K562 (cell line): ENCODE results near the gene CFAP97D1. TPM values are rescaled to one million over a fixed set of nuclear protein-coding genes. Genes with fewer than 3 reads are reported as not detected.

ENCODE experiments used
- ATAC-seq: fragments of 200-7000 bp; cut with Tn5 transposase; 3 replicates; pipeline ENCODE4 v1.9.1; 2020; ENCODE audit warnings: moderate library complexity
- BruUV-seq: library from RNA; stranded (reverse); fragments of 400-500 nt; replicated peaks from 2 replicates; lab custom pipeline; 2021; lab: Mats Ljungman, UMichigan
- CTCF ChIA-PET: fragments of 300-600 bp; formaldehyde crosslinking; extraction: SDS; loops from one replicate; lab custom pipeline; 2021; ENCODE audit warnings: low intra/inter-chr PET ratio; lab: Yijun Ruan, JAX
- POLR2A ChIA-PET: fragments of 300-600, 350-650 bp; sonication (Branson Sonifier 250); formaldehyde crosslinking; extraction: SDS; loops from one replicate; lab custom pipeline; 2021; ENCODE audit warnings: antibody characterized with exemption, inconsistent platforms; lab: Yijun Ruan, JAX
- DNase-seq, 4 experiments: peaks; one replicate each; pipeline versions ENCODE4 v3.0.0 to v3.0.0-alpha.2; 2011 to 2018; ENCODE audit warnings: low spot score in 3 of 4, mixed read lengths in 3 of 4; ENCODE audit errors: extremely low read depth in 1 of 4
- FAIRE-seq: peaks from 2 replicates; lab custom pipeline; 2011; peaks lifted over from hg19 to GRCh38; lab: Jason Lieb, UNC
- H2AFZ ChIP-seq: 2 replicates; pipeline ENCODE4 v1.6.0; 2011; ENCODE audit warnings: low read depth, low read length, control low read depth, inconsistent platforms
- H3K27ac ChIP-seq: fragments of 200-600 bp; 3 replicates; pipeline ENCODE4 v1.8.0; 2011; ENCODE audit warnings: low read depth, mild to moderate bottlenecking, control low read depth, inconsistent platforms, low read length, moderate library complexity, mixed read lengths; ENCODE audit errors: extremely low read depth
- H3K27me3 ChIP-seq, 2 experiments: fragments of 300-600 bp in 1 of 2; 2 replicates in 1 of 2; 3 replicates in 1 of 2; pipeline versions ENCODE4 v1.6.0 to v1.8.0; 2011; ENCODE audit warnings: inconsistent platforms in 2 of 2, low read length in 2 of 2, mild to moderate bottlenecking in 1 of 2, mixed read lengths in 1 of 2, moderate library complexity in 1 of 2; ENCODE audit not compliant: control insufficient read depth in 2 of 2, insufficient read depth in 2 of 2
- H3K36me3 ChIP-seq: fragments of 300-600 bp; 3 replicates; pipeline ENCODE4 v1.8.0; 2011; ENCODE audit warnings: mild to moderate bottlenecking, low read length, inconsistent platforms; ENCODE audit not compliant: control insufficient read depth, insufficient read depth
- H3K4me1 ChIP-seq, 2 experiments: fragments of 200-600 bp in 1 of 2; replicated peaks in 1 of 2; 2 replicates in 1 of 2; 3 replicates in 1 of 2; pipeline versions ENCODE4 v1.5.1 to v1.8.0; 2011; ENCODE audit warnings: inconsistent platforms in 2 of 2, low read length in 2 of 2, mild to moderate bottlenecking in 1 of 2, mixed read lengths in 1 of 2, moderate library complexity in 1 of 2; ENCODE audit not compliant: control insufficient read depth in 2 of 2, insufficient read depth in 2 of 2
- H3K4me2 ChIP-seq: 2 replicates; pipeline ENCODE4 v1.6.1; 2011; ENCODE audit warnings: low read length, control low read depth, inconsistent platforms, mixed read lengths; ENCODE audit not compliant: insufficient read depth
- H3K4me3 ChIP-seq: fragments of 200-600 bp; sonication (generic), shearing (Covaris generic); 2 replicates; pipeline ENCODE4 v1.5.1; 2016; ENCODE audit warnings: control low read depth, inconsistent platforms
- H3K79me2 ChIP-seq: fragments of 200-600 bp; 3 replicates; pipeline ENCODE4 v1.8.0; 2011; ENCODE audit warnings: low read length, inconsistent platforms; ENCODE audit not compliant: control insufficient read depth, insufficient read depth
- H3K9ac ChIP-seq, 2 experiments: 2 replicates each; pipeline versions ENCODE4 v1.6.0 to v1.6.1; 2011; ENCODE audit warnings: low read depth in 2 of 2, low read length in 2 of 2, control low read depth in 1 of 2, inconsistent platforms in 1 of 2, mild to moderate bottlenecking in 1 of 2, mixed read lengths in 1 of 2; ENCODE audit not compliant: insufficient read depth in 1 of 2
- H3K9me1 ChIP-seq: one replicate; pipeline ENCODE4 v1.6.0; 2011; ENCODE audit warnings: inconsistent platforms, mild to moderate bottlenecking, low read length, moderate library complexity; ENCODE audit not compliant: control insufficient read depth, insufficient read depth
- H3K9me3 ChIP-seq: replicated peaks from 2 replicates; pipeline ENCODE4 v1.5.1; 2011; ENCODE audit warnings: low read depth, low read length, inconsistent platforms; ENCODE audit not compliant: control insufficient read depth, insufficient read depth
- H4K20me1 ChIP-seq: replicated peaks from 2 replicates; pipeline ENCODE4 v1.6.1; 2011; ENCODE audit warnings: low read length, inconsistent platforms, mixed read lengths; ENCODE audit not compliant: control insufficient read depth, insufficient read depth
- CEBPG ChIP-seq, 3 experiments: fragments of 200-800 bp in 1 of 3; sonication (Bioruptor generic) in 1 of 3; sonication (generic) in 1 of 3; formaldehyde crosslinking in 1 of 3; IDR thresholded peaks in 2 of 3; conservative IDR thresholded peaks in 1 of 3; 2 replicates each; pipeline versions ENCODE4 v1.6.1 to v1.8.0; 2016 to 2022; ENCODE audit warnings: missing compliant biosample characterization in 2 of 3, missing genetic modification characterization in 2 of 3, mild to moderate bottlenecking in 1 of 3, missing genetic modification reagents in 1 of 3
- CREM ChIP-seq: IDR thresholded peaks from 2 replicates; pipeline ENCODE4 v1.6.1; 2014; ENCODE audit warnings: antibody characterized with exemption, low read depth
- ETV1 ChIP-seq: fragments of 450-650 bp; conservative IDR thresholded peaks from 2 replicates; pipeline ENCODE4 v1.6.1; 2016; ENCODE audit warnings: missing genetic modification characterization, control low read depth, low read depth, missing compliant biosample characterization
- FOSL1 ChIP-seq: fragments of 200-800 bp; sonication (Bioruptor generic); conservative IDR thresholded peaks from 2 replicates; pipeline ENCODE4 v1.6.1; 2016; ENCODE audit warnings: missing genetic modification characterization, missing compliant biosample characterization
- JUN ChIP-seq, 2 experiments: sonication (generic) in 1 of 2; formaldehyde crosslinking in 1 of 2; IDR thresholded peaks; 2 replicates each; pipeline versions ENCODE4 v1.6.1 to v1.8.0; 2012 to 2022; ENCODE audit warnings: borderline replicate concordance in 2 of 2, mild to moderate bottlenecking in 2 of 2, improper control_type of control experiment in 1 of 2, low read depth in 1 of 2, low read length in 1 of 2, missing genetic modification reagents in 1 of 2
- SOX6 ChIP-seq: fragments of 450-650 bp; IDR thresholded peaks from 2 replicates; pipeline ENCODE4 v1.6.1; 2014; ENCODE audit warnings: mild to moderate bottlenecking
- ZEB2 ChIP-seq: fragments of 450-650 bp; IDR thresholded peaks from 2 replicates; pipeline ENCODE4 v1.6.1; 2016
- ZNF175 ChIP-seq: fragments of 200-800 bp; sonication (Bioruptor generic); IDR thresholded peaks from 2 replicates; pipeline ENCODE4 v1.6.1; 2016; ENCODE audit warnings: low read depth, mild to moderate bottlenecking, missing genetic modification characterization, missing compliant biosample characterization
- ZNF589 ChIP-seq: fragments of 200-800 bp; sonication (Bioruptor generic); IDR thresholded peaks from 2 replicates; pipeline ENCODE4 v1.6.1; 2016; ENCODE audit warnings: low read depth, missing genetic modification characterization, missing compliant biosample characterization
- WGBS: fragments of 100-300 bp; shearing (Covaris generic); methylation state at CpG from one replicate; pipeline ENCODE4 v1.1.6; 2016; ENCODE audit warnings: low coverage, mixed read lengths; ENCODE audit not compliant: insufficient coverage; ENCODE audit errors: missing lambda C conversion rate; 5-methylcytosine and 5-hydroxymethylcytosine counted together
- in situ Hi-C: fragments of 300-500 bp; cut with MboI; formaldehyde crosslinking; loops from 4 replicates; pipeline ENCODE4 v1.15.0; 2018; ENCODE audit warnings: inconsistent platforms, mixed read lengths
- intact Hi-C: fragments of 100-400 bp; cut with micrococcal nuclease; formaldehyde crosslinking; loops from 2 replicates; pipeline ENCODE4 v1.14.2; 2022
- polyA plus RNA-seq, 8 experiments: library from polyadenylated mRNA; depleted of rRNA in 4 of 8; stranded (reverse) in 5 of 8; unstranded in 3 of 8; fragments of >200 nt; fragmentation: Nextera tagmentation in 2 of 8; fragmentation: Illumina TruSeq in 1 of 8; extraction: Ambion mirVana in 2 of 8; extraction: Trizol in 1 of 8; gene quantifications; 2 replicates each; pipeline versions ENCODE4 v1.2.1 to v1.2.3, GENCODE V29; 2011 to 2014; ENCODE audit warnings: inconsistent platforms in 1 of 8, missing spikeins in 1 of 8
- total RNA-seq, 7 experiments: library from RNA; depleted of rRNA in 6 of 7; stranded (reverse); fragments of >200 nt in 6 of 7; fragmentation: Illumina TruSeq in 2 of 7; extraction: Trizol in 2 of 7; gene quantifications; 2 replicates each; pipeline versions ENCODE4 v1.2.1 to v1.2.3, GENCODE V29; 2011 to 2021; ENCODE audit warnings: low replicate concordance in 1 of 7
- TF ChIP-seq, protein P1 (sequence below): conservative IDR thresholded peaks from 2 replicates; pipeline ENCODE4 v1.6.1; 2011; ENCODE audit warnings: low read depth, mild to moderate bottlenecking, low read length; ENCODE audit not compliant: control insufficient read depth
- TF ChIP-seq, protein P2 (sequence below): fragments of 250-450 bp; sonication (Bioruptor Pico); IDR thresholded peaks from 2 replicates; pipeline ENCODE4 v1.4.0; 2020

The CFAP97D1 gene
- total and polyA plus RNA-seq, 9 of the 15 experiments (the other 6 are each of a cell fraction or from before 2014, with no cell fraction given): not detected

DNA sequence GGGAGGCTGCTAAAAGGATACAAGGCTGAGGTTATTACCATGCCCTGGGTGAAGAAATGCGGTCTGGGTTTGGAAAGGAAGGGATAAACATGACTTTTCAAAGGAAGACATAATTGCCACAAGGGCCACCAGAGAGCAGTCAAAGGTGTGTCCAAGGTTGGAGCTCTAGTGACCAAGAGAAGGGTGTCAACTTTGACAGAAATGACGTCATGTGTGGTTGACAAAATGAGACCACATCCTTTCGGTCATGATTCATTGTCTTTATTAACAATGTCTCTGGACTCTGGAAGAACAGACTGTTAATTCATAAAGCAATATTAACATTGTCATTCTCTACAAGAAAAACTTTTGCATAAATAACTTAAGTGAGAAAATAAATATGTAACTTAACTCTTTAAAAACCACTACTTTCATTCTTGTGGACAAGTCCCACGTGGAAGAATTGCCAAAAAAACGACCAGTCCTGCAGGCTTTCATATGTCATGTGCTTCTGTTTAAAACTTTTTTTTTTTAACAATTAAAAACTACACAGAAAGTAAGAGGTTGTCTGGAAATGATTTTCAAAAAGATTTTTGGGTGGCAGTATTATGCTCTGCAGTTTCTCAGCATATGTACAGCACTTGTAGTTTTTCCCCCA, 26.6 kb upstream of the CFAP97D1 start:
- BruUV-seq: no TSS peak
- Histone ChIP-seq H3K9ac (no peak overlapping the region), H3K9me1 (no peaks in the 10 kb centered on the region), H2AFZ (no peak overlapping the region), H3K27ac (no peak overlapping the region), H3K4me3 (no peak overlapping the region), H3K4me1 (peaks cover 0 to 9% of the 10 kb centered on the region in 2 experiments; a peak in 2 of 5 replicates), H3K36me3 (no peaks in the 10 kb centered on the region), H4K20me1 (no peaks in the 10 kb centered on the region), H3K27me3 (peaks cover 23 to 77% of the 10 kb centered on the region in 2 experiments; a peak in 4 of 5 replicates), H3K9me3 (no peaks in the 10 kb centered on the region), H3K79me2 (no peaks in the 10 kb centered on the region), H3K4me2 (no peak overlapping the region)
- peak; percentile 23 to 46 (median 38) for DNase-seq
- in situ Hi-C loops: no loop called here
- 0% methylated on average over 5 of the region's 5 CpGs for WGBS
- POLR2A ChIA-PET: interaction anchor here (0.7 to 1.1 kb wide), 2 partner anchors 60 to 73 kb away, joined by 3 read pairs; no protein-coding TSS in a partner anchor
- ATAC-seq: peak; percentile 42; the same call in 1 of the 3 replicates
- FAIRE-seq: peak; percentile 78
- CTCF ChIA-PET: interaction anchor here (0.9 kb wide), 1 partner anchor 53 kb away, joined by 4 read pairs; no protein-coding TSS in a partner anchor
- intact Hi-C loops: no loop called here
- TF ChIP-seq FOSL1: peak; percentile 48
- peak; percentile 72; the same call in 1 of the 2 replicates for TF ChIP-seq JUN (IDR thresholded peaks at IDR 0.05; ENCODE audit: borderline replicate concordance, low read depth, low read length)
- no peak for TF ChIP-seq JUN (CRISPR knock-in tag; IDR thresholded peaks at IDR 0.05; ENCODE audit: borderline replicate concordance)
- 0 out of 2 replicates have a peak, but pooled peaks have one; percentile 56 for TF ChIP-seq ZNF175 (CRISPR knock-in tag)
- TF ChIP-seq CEBPG (CRISPR knock-in tag; IDR thresholded peaks at IDR 0.05): no peak
- TF ChIP-seq CEBPG (tag; conservative IDR thresholded peaks at IDR 0.05 in 1 of 2, IDR thresholded peaks at IDR 0.05 in 1 of 2): peak in 1 of 2 experiments; percentile 45; a peak in 1 of 4 replicates
- no peak for TF ChIP-seq ZEB2
- TF ChIP-seq SOX6: peak; percentile 56; the same call in 1 of the 2 replicates
- TF ChIP-seq, protein P1, sequence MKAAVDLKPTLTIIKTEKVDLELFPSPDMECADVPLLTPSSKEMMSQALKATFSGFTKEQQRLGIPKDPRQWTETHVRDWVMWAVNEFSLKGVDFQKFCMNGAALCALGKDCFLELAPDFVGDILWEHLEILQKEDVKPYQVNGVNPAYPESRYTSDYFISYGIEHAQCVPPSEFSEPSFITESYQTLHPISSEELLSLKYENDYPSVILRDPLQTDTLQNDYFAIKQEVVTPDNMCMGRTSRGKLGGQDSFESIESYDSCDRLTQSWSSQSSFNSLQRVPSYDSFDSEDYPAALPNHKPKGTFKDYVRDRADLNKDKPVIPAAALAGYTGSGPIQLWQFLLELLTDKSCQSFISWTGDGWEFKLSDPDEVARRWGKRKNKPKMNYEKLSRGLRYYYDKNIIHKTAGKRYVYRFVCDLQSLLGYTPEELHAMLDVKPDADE: no peak
- peak; percentile 90 for TF ChIP-seq CREM
- peak; percentile 52; the same call in 1 of the 2 replicates for TF ChIP-seq ZNF589 (CRISPR knock-in tag)
- TF ChIP-seq, protein P2, sequence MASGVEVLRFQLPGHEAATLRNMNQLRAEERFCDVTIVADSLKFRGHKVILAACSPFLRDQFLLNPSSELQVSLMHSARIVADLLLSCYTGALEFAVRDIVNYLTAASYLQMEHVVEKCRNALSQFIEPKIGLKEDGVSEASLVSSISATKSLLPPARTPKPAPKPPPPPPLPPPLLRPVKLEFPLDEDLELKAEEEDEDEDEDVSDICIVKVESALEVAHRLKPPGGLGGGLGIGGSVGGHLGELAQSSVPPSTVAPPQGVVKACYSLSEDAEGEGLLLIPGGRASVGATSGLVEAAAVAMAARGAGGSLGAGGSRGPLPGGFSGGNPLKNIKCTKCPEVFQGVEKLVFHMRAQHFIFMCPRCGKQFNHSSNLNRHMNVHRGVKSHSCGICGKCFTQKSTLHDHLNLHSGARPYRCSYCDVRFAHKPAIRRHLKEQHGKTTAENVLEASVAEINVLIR (CRISPR knock-in tag): peak; percentile 40; the same call in 1 of the 2 replicates
- peak; percentile 44; the same call in 1 of the 2 replicates for TF ChIP-seq ETV1 (tag)
